NB4 (cell line): Measurements from ENCODE around the gene NSUN7.

Source experiments
- CTCF ChIP-seq: IDR thresholded peaks from one replicate; pipeline ENCODE4 v1.5.1; 2012; ENCODE audit warnings: low read depth, low read length
- MAX ChIP-seq: IDR thresholded peaks from 2 replicates; pipeline ENCODE4 v1.6.1; 2011; ENCODE audit warnings: low read depth, low read length
- MYC ChIP-seq: IDR thresholded peaks from 2 replicates; pipeline ENCODE4 v1.6.1; 2011; ENCODE audit warnings: low read depth, low read length
- POLR2A ChIP-seq: IDR thresholded peaks from 2 replicates; pipeline ENCODE4 v1.6.1; 2011; ENCODE audit warnings: mild to moderate bottlenecking; ENCODE audit not compliant: insufficient read length; ENCODE audit errors: extremely low read depth

GRCh38 chr4:40858962-40859361 lies 109.2 kb downstream of the NSUN7 start:
- TF ChIP-seq CTCF (no peak), MAX (no peak), POLR2A (no peak), MYC (no peak)
